Measurements from ENCODE around the gene KY. TPM values are rescaled to one million over a fixed set of nuclear protein-coding genes. Genes with fewer than 3 reads are reported as not detected.

KY gene
- total and polyA plus RNA-seq, 2 experiments from 2014 or later: not detected

Other genes with a start within 250 kb of the KY start
- gene ANAPC13, start 165.0 kb downstream of the KY start, total RNA-seq (2014; rRNA removed; shearing (Covaris generic)): 44.4 and 50.9 TPM in 2 replicates
- 61.1 and 76.8 TPM in 2 replicates for gene ANAPC13, start 165.0 kb downstream of the KY start, polyA plus RNA-seq (2016; fragmentation: Nextera tagmentation; extraction: Ambion mirVana)
- 15.1 and 17.2 TPM in 2 replicates for gene CEP63, start 165.0 kb downstream of the KY start, total RNA-seq (2014; rRNA removed; shearing (Covaris generic))
- 34.6 and 53.9 TPM in 2 replicates for gene CEP63, start 165.0 kb downstream of the KY start, polyA plus RNA-seq (2016; fragmentation: Nextera tagmentation; extraction: Ambion mirVana)
- 5.2 and 5.6 TPM in 2 replicates for gene EPHB1, start 144.2 kb upstream of the KY start, total RNA-seq (2014; rRNA removed; shearing (Covaris generic))
- gene EPHB1, start 144.2 kb upstream of the KY start, polyA plus RNA-seq (2016; fragmentation: Nextera tagmentation; extraction: Ambion mirVana): 2.7 and 3.1 TPM in 2 replicates

Measured in GM23338 (cell line).